GM12878 (cell line): ENCODE results near the gene ATP7A. TPM values are rescaled to one million over a fixed set of nuclear protein-coding genes. Genes with fewer than 3 reads are reported as not detected.
A peak's percentile ranks its signal among the peaks of the same experiment; 100 is the strongest.

Experiments
- ATAC-seq: fragments of 200-7000 bp; cut with Tn5 transposase; 3 replicates; pipeline ENCODE4 v1.9.1; 2020; ENCODE audit warnings: mild to moderate bottlenecking, moderate library complexity
- BruUV-seq: library from RNA; stranded (reverse); fragments of 400-500 nt; replicated peaks from 2 replicates; lab custom pipeline; 2021; lab: Mats Ljungman, UMichigan
- CTCF ChIA-PET: fragments of 300-600 bp; sonication (Branson Sonifier 250); formaldehyde crosslinking; extraction: SDS; loops from one replicate; lab custom pipeline; 2021; ENCODE audit warnings: inconsistent platforms; lab: Yijun Ruan, JAX
- POLR2A ChIA-PET: fragments of 350-600 bp; formaldehyde crosslinking; extraction: SDS; loops from one replicate; lab custom pipeline; 2021; ENCODE audit warnings: inconsistent platforms; lab: Charles Lee
- RAD21 ChIA-PET: fragments of 300-600 bp; sonication (Branson Sonifier 250); formaldehyde crosslinking; loops from one replicate; lab custom pipeline; 2023; ENCODE audit warnings: antibody characterized with exemption; ENCODE audit not compliant: unreplicated experiment; lab: Charles Lee
- SMC1A ChIA-PET: fragments of 300-600 bp; sonication (Branson Sonifier 250); formaldehyde crosslinking; loops from one replicate; lab custom pipeline; 2023; ENCODE audit not compliant: unreplicated experiment, uncharacterized antibody; lab: Charles Lee
- DNase-seq: peaks from one replicate; pipeline ENCODE4 v3.0.0-alpha.2; 2011; ENCODE audit warnings: low read depth, low spot score
- FAIRE-seq: peaks from 3 replicates; lab custom pipeline; 2011; peaks lifted over from hg19 to GRCh38; lab: Jason Lieb, UNC
- H2AFZ ChIP-seq: 2 replicates; pipeline ENCODE4 v1.6.0; 2011; ENCODE audit warnings: low read depth, low read length, control low read depth; ENCODE audit not compliant: control insufficient read depth
- H3K27ac ChIP-seq: 2 replicates; pipeline ENCODE4 v1.5.1; 2011; ENCODE audit warnings: control low read depth; ENCODE audit not compliant: control insufficient read depth, insufficient read depth
- H3K27me3 ChIP-seq, 2 experiments: replicated peaks in 1 of 2; 2 replicates each; pipeline versions ENCODE4 v1.6.0 to v1.6.1; 2011; ENCODE audit warnings: low read length in 1 of 2; ENCODE audit not compliant: control insufficient read depth in 2 of 2, insufficient read depth in 2 of 2
- H3K36me3 ChIP-seq, 2 experiments: 2 replicates each; pipeline ENCODE4 v1.5.1; 2011; ENCODE audit warnings: low read length in 1 of 2; ENCODE audit not compliant: control insufficient read depth in 2 of 2, insufficient read depth in 2 of 2
- H3K4me1 ChIP-seq: 2 replicates; pipeline ENCODE4 v1.6.1; 2011; ENCODE audit warnings: mild to moderate bottlenecking, low read length, moderate library complexity, mixed read lengths; ENCODE audit not compliant: control insufficient read depth, insufficient read depth
- H3K4me2 ChIP-seq: 2 replicates; pipeline ENCODE4 v1.6.0; 2011; ENCODE audit warnings: control low read depth; ENCODE audit not compliant: control insufficient read depth, insufficient read depth
- H3K4me3 ChIP-seq: fragments of 200-600 bp; sonication (generic); 2 replicates; pipeline ENCODE4 v1.5.1; 2016
- H3K79me2 ChIP-seq: 2 replicates; pipeline ENCODE4 v1.6.0; 2011; ENCODE audit warnings: low read length; ENCODE audit not compliant: control insufficient read depth, insufficient read depth
- H3K9ac ChIP-seq: 2 replicates; pipeline ENCODE4 v1.8.0; 2011; ENCODE audit warnings: low read length, control low read depth, mixed read lengths; ENCODE audit not compliant: control insufficient read depth, insufficient read depth
- H3K9me3 ChIP-seq: replicated peaks from 3 replicates; pipeline ENCODE4 v1.5.1; 2011; ENCODE audit warnings: mild to moderate bottlenecking, low read length; ENCODE audit not compliant: control insufficient read depth, insufficient read depth
- H4K20me1 ChIP-seq: 2 replicates; pipeline ENCODE4 v1.6.0; 2011; ENCODE audit not compliant: control insufficient read depth, insufficient read depth
- FOS ChIP-seq: IDR thresholded peaks from 3 replicates; pipeline ENCODE4 v1.6.1; 2011; ENCODE audit warnings: borderline replicate concordance; ENCODE audit not compliant: insufficient read length; ENCODE audit errors: extremely low read depth
- MLLT1 ChIP-seq: fragments of 450-650 bp; IDR thresholded peaks from 2 replicates; pipeline ENCODE4 v1.6.1; 2016; ENCODE audit warnings: mild to moderate bottlenecking
- WGBS: methylation state at CpG from one replicate; pipeline ENCODE4 v1.1.6; 2016; ENCODE audit warnings: low lambda C conversion rate; ENCODE audit not compliant: insufficient replicate concordance, insufficient coverage; ENCODE audit errors: missing lambda C conversion rate; 5-methylcytosine and 5-hydroxymethylcytosine counted together
- in situ Hi-C: fragments of 300-500 bp; cut with MboI; formaldehyde crosslinking; loops from 9 replicates; pipeline ENCODE4 v1.14.3; 2018; ENCODE audit warnings: mixed read lengths
- intact Hi-C: fragments of 100-400 bp; cut with micrococcal nuclease; formaldehyde crosslinking; loops from one replicate; pipeline ENCODE4 v1.14.2; 2022; ENCODE audit not compliant: unreplicated experiment
- polyA plus RNA-seq, 11 experiments: library from polyadenylated mRNA; depleted of rRNA in 4 of 11; unstranded in 6 of 11; stranded (reverse) in 5 of 11; fragments of >200 nt; fragmentation: Nextera tagmentation in 4 of 11; fragmentation: Illumina TruSeq in 1 of 11; extraction: Ambion mirVana in 4 of 11; extraction: Trizol in 1 of 11; gene quantifications; 1 replicate in 1 of 11; 2 replicates in 10 of 11; pipeline versions ENCODE4 v1.2.1 to v1.2.3, GENCODE V29; 2011 to 2016; ENCODE audit warnings: inconsistent platforms in 2 of 11, missing spikeins in 2 of 11, low read depth in 1 of 11
- total RNA-seq, 4 experiments: library from RNA; depleted of rRNA in 3 of 4; stranded (reverse); fragments of >200 nt in 3 of 4; fragmentation: Illumina TruSeq in 1 of 4; extraction: Trizol in 1 of 4; gene quantifications; 2 replicates each; pipeline versions ENCODE4 v1.2.1 to v1.2.3, GENCODE V29; 2013 to 2021

Gene ATP7A
- total and polyA plus RNA-seq, 10 of the 15 experiments (the other 5 are each of a cell fraction or from before 2014, with no cell fraction given), result 2.5 to 12.0 (median 7.6) TPM

- Histone ChIP-seq H4K20me1 (no peaks in the 10 kb centered on the region; the same call in 1 of the 2 replicates), H3K27me3 (no peaks in the 10 kb centered on the region), H3K4me2 (peak overlapping the region; percentile 55), H3K4me1 (no peaks in the 10 kb centered on the region), H3K9ac (no peak overlapping the region), H2AFZ (no peak overlapping the region), H3K79me2 (peaks cover 47% of the 10 kb centered on the region), H3K9me3 (no peaks in the 10 kb centered on the region), H3K4me3 (peak overlapping the region; percentile 85; the same call in 1 of the 2 replicates), H3K27ac (no peak overlapping the region), H3K36me3 (no peaks in the 10 kb centered on the region)
- ChIA-PET POLR2A (interaction anchor here (1.1 kb wide), 1 partner anchor 17 kb away, joined by 5 read pairs; the partner anchor contains the start of gene ATP7A), RAD21 (interaction anchor here (1.2 kb wide), 2 partner anchors 19 to 131 kb away, joined by 3 to 6 read pairs; no protein-coding TSS in a partner anchor), CTCF (no interaction called here), SMC1A (interaction anchor here (0.6 to 1.5 kb wide), 3 partner anchors 11 to 326 kb away, joined by 3 read pairs; no protein-coding TSS in a partner anchor)
- no peak for DNase-seq
- in situ Hi-C loops (no loop called here), intact Hi-C loops (loop anchor here (5.0 kb wide), 1 partner anchor 111 kb away; no protein-coding TSS in a partner anchor)
- no peak for ATAC-seq
- no peak for FAIRE-seq
- WGBS, result 60% methylated on average over 10 of the region's 10 CpGs
- no TSS peak for BruUV-seq
- peak; percentile 90 for TF ChIP-seq MLLT1
- no peak for TF ChIP-seq FOS
These were observed 16.8 kb upstream of the ATP7A start for GRCh38 chrX:77893713-77894112.
